Transverse colon (tissue), 4 donors: ENCODE data around the gene FAR2.

Experiments used
- POLR2AphosphoS5 ChIP-seq, 3 donors: sonication (generic); formaldehyde crosslinking; IDR thresholded peaks; one replicate each; pipeline ENCODE4 v1.6.1; 2016; ENCODE audit warnings: antibody characterized with exemption in 3 of 3
- TF ChIP-seq, protein P1 (sequence below), 5 experiments: fragments of 200-600 bp in 3 of 5; fragments of 450-650 bp in 2 of 5; sonication (generic) in 3 of 5; IDR thresholded peaks; 1 replicate in 2 of 5; 2 replicates in 3 of 5; pipeline ENCODE4 v1.5.1; 2016 to 2017; ENCODE audit warnings: antibody characterized with exemption in 5 of 5, inconsistent platforms in 3 of 5, mild to moderate bottlenecking in 2 of 5, moderate library complexity in 1 of 5

DNA sequence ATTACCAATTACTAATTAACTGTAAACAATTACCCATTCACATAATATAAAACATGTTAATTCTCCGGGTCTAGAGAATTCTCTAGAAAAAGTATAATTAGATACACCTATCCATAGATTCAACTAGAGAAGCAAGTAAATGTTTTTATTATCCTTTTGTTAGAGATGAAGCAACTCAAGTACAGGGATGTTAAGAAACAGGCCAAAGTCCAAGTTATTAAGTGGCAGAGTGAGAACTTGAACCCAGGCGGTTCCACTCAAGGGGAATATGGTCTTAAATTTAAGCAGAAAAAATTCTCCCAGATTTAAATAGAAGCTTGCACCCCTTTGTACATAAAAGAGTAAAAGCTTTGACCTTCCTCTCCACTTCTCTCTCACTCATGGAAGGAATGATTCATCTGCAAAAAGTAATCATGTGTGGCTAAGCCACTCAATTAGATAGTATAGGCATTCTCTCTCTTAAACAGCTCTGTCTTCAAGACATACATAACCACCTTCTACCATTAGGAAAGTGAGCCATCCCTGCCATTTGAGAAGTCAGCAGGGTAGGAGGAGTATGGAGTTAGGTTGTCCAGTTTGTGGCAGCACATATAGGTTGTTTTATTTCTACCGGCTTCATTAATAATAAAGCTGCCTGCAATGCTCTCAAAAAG is 197.8 kb downstream of the FAR2 start:
- TF ChIP-seq, protein P1, sequence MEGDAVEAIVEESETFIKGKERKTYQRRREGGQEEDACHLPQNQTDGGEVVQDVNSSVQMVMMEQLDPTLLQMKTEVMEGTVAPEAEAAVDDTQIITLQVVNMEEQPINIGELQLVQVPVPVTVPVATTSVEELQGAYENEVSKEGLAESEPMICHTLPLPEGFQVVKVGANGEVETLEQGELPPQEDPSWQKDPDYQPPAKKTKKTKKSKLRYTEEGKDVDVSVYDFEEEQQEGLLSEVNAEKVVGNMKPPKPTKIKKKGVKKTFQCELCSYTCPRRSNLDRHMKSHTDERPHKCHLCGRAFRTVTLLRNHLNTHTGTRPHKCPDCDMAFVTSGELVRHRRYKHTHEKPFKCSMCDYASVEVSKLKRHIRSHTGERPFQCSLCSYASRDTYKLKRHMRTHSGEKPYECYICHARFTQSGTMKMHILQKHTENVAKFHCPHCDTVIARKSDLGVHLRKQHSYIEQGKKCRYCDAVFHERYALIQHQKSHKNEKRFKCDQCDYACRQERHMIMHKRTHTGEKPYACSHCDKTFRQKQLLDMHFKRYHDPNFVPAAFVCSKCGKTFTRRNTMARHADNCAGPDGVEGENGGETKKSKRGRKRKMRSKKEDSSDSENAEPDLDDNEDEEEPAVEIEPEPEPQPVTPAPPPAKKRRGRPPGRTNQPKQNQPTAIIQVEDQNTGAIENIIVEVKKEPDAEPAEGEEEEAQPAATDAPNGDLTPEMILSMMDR (IDR thresholded peaks at IDR 0.05), result no peak
- no peak for TF ChIP-seq POLR2AphosphoS5 (IDR thresholded peaks at IDR 0.05)
